Lung (tissue), 12 donors: Measurements from ENCODE around the gene YAF2. TPM values are rescaled to one million over a fixed set of nuclear protein-coding genes. Genes with fewer than 3 reads are reported as not detected.

Source experiments
- ATAC-seq: fragments of 200-7000 bp; cut with Tn5 transposase; one replicate; pipeline ENCODE4 v1.9.1; 2020; ENCODE audit warnings: moderate number of reproducible peaks; ENCODE audit not compliant: insufficient read depth, low FRiP score
- DNase-seq, 3 donors: peaks; one replicate each; pipeline ENCODE4 v3.0.0-alpha.2; 2013 to 2017
- H3K27ac ChIP-seq, 2 donors: one replicate each; pipeline ENCODE4 v1.5.1; 2013; ENCODE audit warnings: mild to moderate bottlenecking in 2 of 2, moderate library complexity in 2 of 2, control low read depth in 1 of 2, inconsistent platforms in 1 of 2, low read depth in 1 of 2, low read length in 1 of 2
- H3K27me3 ChIP-seq, 3 donors: one replicate each; pipeline ENCODE4 v1.5.1; 2013; ENCODE audit warnings: low read length in 2 of 3; ENCODE audit not compliant: control insufficient read depth in 3 of 3, insufficient read depth in 3 of 3
- H3K36me3 ChIP-seq, 4 donors: one replicate each; pipeline ENCODE4 v1.5.1; 2013; ENCODE audit warnings: low read length in 4 of 4, mild to moderate bottlenecking in 1 of 4, moderate library complexity in 1 of 4; ENCODE audit not compliant: control insufficient read depth in 4 of 4, insufficient read depth in 4 of 4
- H3K4me1 ChIP-seq, 5 donors: one replicate each; pipeline ENCODE4 v1.5.1; 2013; ENCODE audit warnings: low read length in 5 of 5, mild to moderate bottlenecking in 2 of 5, moderate library complexity in 1 of 5; ENCODE audit not compliant: control insufficient read depth in 5 of 5, insufficient read depth in 5 of 5
- H3K4me3 ChIP-seq: one replicate; pipeline ENCODE4 v1.5.1; 2013; ENCODE audit warnings: mild to moderate bottlenecking, control low read depth, moderate library complexity
- H3K9ac ChIP-seq, 2 donors: one replicate each; pipeline ENCODE4 v1.5.1; 2013; ENCODE audit warnings: low read length in 2 of 2, control low read depth in 1 of 2; ENCODE audit not compliant: insufficient read depth in 1 of 2
- H3K9me3 ChIP-seq, 4 donors: one replicate each; pipeline ENCODE4 v1.5.1; 2013; ENCODE audit warnings: low read length in 3 of 4, mild to moderate bottlenecking in 1 of 4, moderate library complexity in 1 of 4; ENCODE audit not compliant: control insufficient read depth in 4 of 4, insufficient read depth in 3 of 4
- CTCF ChIP-seq: IDR thresholded peaks from 2 replicates; pipeline ENCODE4 v1.5.1; 2012; ENCODE audit warnings: mild to moderate bottlenecking; ENCODE audit errors: control extremely low read depth, extremely low read depth
- WGBS, 2 donors: extraction: QIAGEN DNeasy Blood & Tissue Kit; methylation state at CpG; one replicate each; pipeline ENCODE4 v1.1.7; 2013; 5-methylcytosine and 5-hydroxymethylcytosine counted together
- polyA plus RNA-seq, 2 donors: library from polyadenylated mRNA; stranded (reverse); fragments of 200-250 nt; gene quantifications; one replicate each; pipeline ENCODE4 v1.2.1, GENCODE V29; 2013
- total RNA-seq, 2 donors: library from RNA; depleted of rRNA in 1 of 2; stranded (reverse); fragments of >200 nt in 1 of 2; gene quantifications; one replicate each; pipeline ENCODE4 v1.2.1, GENCODE V29; 2014 to 2021
- donor health status: control.
- donor health status: control.
- donor health status: Bipolar disorder and iron deficiency.
- donor health status: healthy.
- donor health status: DM: yes; HTN: yes; CAD: no.

The YAF2 gene
- total and polyA plus RNA-seq, 4 donors, result 9.4 to 27.9 (median 19.0) TPM

- ATAC-seq, result no peak
- Histone ChIP-seq H3K4me3 (no peak overlapping the region), H3K27me3 (no peaks in the 10 kb centered on the region), H3K27ac (no peak overlapping the region), H3K4me1 (peaks cover 0 to 3% (median 0%) of the 10 kb centered on the region in 5 donors), H3K36me3 (peaks cover 0 to 6% (median 4%) of the 10 kb centered on the region in 4 donors), H3K9ac (no peak overlapping the region), H3K9me3 (no peaks in the 10 kb centered on the region)
- DNase-seq, result no peak
- no peak for TF ChIP-seq CTCF
- 55 to 67% methylated on average over 1 of the region's 1 CpG for WGBS, 2 donors
Observed at GRCh38 chr12:42161529-42161928, 76.5 kb downstream of the YAF2 start.

DNA sequence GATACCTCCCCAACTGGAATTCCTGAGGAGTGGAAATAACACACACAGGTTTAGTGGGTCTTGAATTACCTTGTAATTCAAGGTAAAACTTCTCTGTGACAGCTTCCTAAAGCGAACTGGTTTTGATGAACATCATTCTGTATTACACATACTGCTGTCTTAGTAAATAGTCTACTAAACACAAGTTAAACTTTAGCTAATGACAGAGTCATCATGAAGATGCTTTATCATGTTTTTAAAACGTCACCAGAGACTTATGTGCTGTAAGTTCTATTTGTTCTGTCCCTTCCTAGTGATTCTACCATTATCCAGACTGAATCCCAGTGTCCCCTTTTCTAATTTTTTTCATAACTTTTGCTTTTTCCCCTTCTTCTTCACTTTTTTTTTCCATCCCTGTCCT lies 81.8 kb downstream of the YAF2 start:
- no peak for TF ChIP-seq CTCF
- H3K27ac ChIP-seq, result no peak overlapping the region
- H3K9me3 ChIP-seq, result no peaks in the 10 kb centered on the region
- H3K9ac ChIP-seq, result no peak overlapping the region
- WGBS, 2 donors, result 79 to 87% methylated on average over 2 of the region's 2 CpGs
- no peak for ATAC-seq
- no peaks in the 10 kb centered on the region for H3K4me1 ChIP-seq
- no peaks in the 10 kb centered on the region for H3K27me3 ChIP-seq
- no peak overlapping the region for H3K4me3 ChIP-seq
- H3K36me3 ChIP-seq, result peaks cover 0 to 6% (median 3%) of the 10 kb centered on the region in 4 donors
- no peak for DNase-seq

DNA sequence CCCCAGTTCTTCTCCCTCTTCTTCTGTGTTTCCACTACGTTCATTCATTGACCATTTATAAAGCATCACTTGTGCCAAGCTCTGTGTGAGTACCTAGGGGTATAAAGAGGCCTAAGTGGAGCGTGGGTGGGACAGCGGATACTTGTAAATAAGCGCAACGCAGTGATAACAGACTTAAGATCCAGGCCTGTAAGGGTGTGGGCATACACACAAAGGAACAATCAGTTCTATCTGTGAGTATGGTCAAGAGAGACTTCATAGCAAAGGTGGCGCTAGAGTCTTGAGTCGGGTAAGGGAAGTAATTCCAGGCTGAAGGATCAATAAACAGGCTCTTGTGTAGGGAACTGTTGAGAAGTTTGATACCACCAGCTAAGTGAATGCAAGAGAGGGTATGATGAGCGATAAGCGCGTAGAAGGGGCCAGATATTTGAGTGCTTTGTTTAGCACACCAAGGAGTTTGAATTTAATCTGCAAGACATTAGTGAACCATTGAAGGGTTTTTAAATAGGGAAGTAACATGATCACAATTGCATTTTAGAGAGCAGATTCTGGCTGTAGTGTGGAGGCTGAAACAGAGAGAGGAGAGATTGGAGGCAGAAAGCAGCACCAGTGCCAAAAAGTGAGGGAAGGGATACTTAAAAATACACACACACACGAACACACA lies 92.4 kb downstream of the YAF2 start:
- ATAC-seq, result no peak
- WGBS, 2 donors, result 61 to 86% methylated on average over 11 of the region's 11 CpGs

More for the DNA sequence above, 92.4 kb downstream of the YAF2 start:
- DNase-seq, result peak in 2 of 3 donors; percentile 24 to 35
- Histone ChIP-seq H3K4me1 (peaks cover 0 to 16% (median 5%) of the 10 kb centered on the region in 5 donors), H3K27ac (peak overlapping the region in 1 of 2 donors; percentile 24), H3K9ac (peak overlapping the region in 1 of 2 donors; percentile 74), H3K4me3 (no peak overlapping the region), H3K27me3 (no peaks in the 10 kb centered on the region), H3K9me3 (no peaks in the 10 kb centered on the region), H3K36me3 (no peaks in the 10 kb centered on the region)
- TF ChIP-seq CTCF, result no peak
